ENCODE data around the gene PCBD1.

- no peak for TF ChIP-seq CTCF (IDR thresholded peaks at IDR 0.05; ENCODE audit: low read length)
- TF ChIP-seq EZH2 (optimal IDR thresholded peaks at IDR 0.05; ENCODE audit: low read depth, low read length) = no peak
- TF ChIP-seq EZH2phosphoT487 (IDR thresholded peaks at IDR 0.05; ENCODE audit: low read length) = no peak
These were observed 27.9 kb upstream of the PCBD1 start for GRCh38 chr10:70916241-70916640.

All from MM.1S (cell line).